Mesendoderm (in vitro differentiated cells): ENCODE results near the gene KCNAB1.

Experiments used
- DNase-seq: peaks from one replicate; pipeline ENCODE4 v3.0.0; 2013
- H2AK5ac ChIP-seq: 2 replicates; pipeline ENCODE4 v1.6.1; 2013; ENCODE audit warnings: low read length, inconsistent platforms
- H2BK120ac ChIP-seq: 2 replicates; pipeline ENCODE4 v1.6.1; 2013; ENCODE audit warnings: low read depth, mild to moderate bottlenecking, low read length, moderate library complexity, mixed read lengths
- H2BK15ac ChIP-seq: replicated peaks from 2 replicates; pipeline ENCODE4 v1.6.1; 2013; ENCODE audit warnings: low read depth, mild to moderate bottlenecking, moderate library complexity
- H2BK5ac ChIP-seq: 2 replicates; pipeline ENCODE4 v1.6.1; 2013; ENCODE audit warnings: low read length, inconsistent platforms
- H3K18ac ChIP-seq: 2 replicates; pipeline ENCODE4 v1.6.1; 2013; ENCODE audit warnings: mild to moderate bottlenecking, low read length, mixed read lengths
- H3K23ac ChIP-seq: one replicate; pipeline ENCODE4 v1.6.1; 2013; ENCODE audit warnings: low read length
- H3K27ac ChIP-seq: 2 replicates; pipeline ENCODE4 v1.5.1; 2013; ENCODE audit warnings: low read depth, mild to moderate bottlenecking, inconsistent platforms, low read length, moderate library complexity
- H3K27me3 ChIP-seq: 2 replicates; pipeline ENCODE4 v1.6.1; 2013; ENCODE audit warnings: low read length, control low read depth, mild to moderate bottlenecking, inconsistent platforms; ENCODE audit not compliant: insufficient read depth, poor library complexity
- H3K36me3 ChIP-seq: 2 replicates; pipeline ENCODE4 v1.6.1; 2013; ENCODE audit warnings: low read length, inconsistent platforms; ENCODE audit not compliant: control insufficient read depth, insufficient read depth
- H3K4ac ChIP-seq: one replicate; pipeline ENCODE4 v1.6.1; 2013; ENCODE audit warnings: low read depth, mild to moderate bottlenecking, low read length, moderate library complexity
- H3K4me1 ChIP-seq: 2 replicates; pipeline ENCODE4 v1.6.1; 2013; ENCODE audit warnings: low read depth, low read length, inconsistent platforms; ENCODE audit not compliant: control insufficient read depth
- H3K4me2 ChIP-seq: 2 replicates; pipeline ENCODE4 v1.6.1; 2013; ENCODE audit warnings: low read length
- H3K4me3 ChIP-seq: 2 replicates; pipeline ENCODE4 v1.5.1; 2013; ENCODE audit warnings: mild to moderate bottlenecking, low read length
- H3K56ac ChIP-seq: one replicate; pipeline ENCODE4 v1.6.1; 2013; ENCODE audit warnings: low read length
- H3K79me1 ChIP-seq: 2 replicates; pipeline ENCODE4 v1.6.1; 2013; ENCODE audit warnings: low read length, inconsistent platforms
- H3K79me2 ChIP-seq: 2 replicates; pipeline ENCODE4 v1.6.1; 2013; ENCODE audit warnings: mild to moderate bottlenecking, low read length; ENCODE audit not compliant: control insufficient read depth, insufficient read depth
- H3K9ac ChIP-seq: 2 replicates; pipeline ENCODE4 v1.6.1; 2013; ENCODE audit warnings: low read length, inconsistent platforms
- H4K5ac ChIP-seq: one replicate; pipeline ENCODE4 v1.6.1; 2013; ENCODE audit warnings: low read length
- H4K8ac ChIP-seq: one replicate; pipeline ENCODE4 v1.6.1; 2013; ENCODE audit warnings: low read depth, mild to moderate bottlenecking, control low read depth, low read length, moderate library complexity
- WGBS: extraction: QIAGEN DNeasy Blood & Tissue Kit; methylation state at CpG from one replicate; pipeline ENCODE4 v1.1.7; 2013; ENCODE audit warnings: low lambda C conversion rate, missing lambda C conversion rate; ENCODE audit not compliant: insufficient coverage; ENCODE audit errors: extremely low coverage; 5-methylcytosine and 5-hydroxymethylcytosine counted together

KCNAB1 gene

GRCh38 chr3:156576651-156577348 is 456.4 kb downstream of the KCNAB1 start:
- Histone ChIP-seq H3K4ac (no peak overlapping the region), H3K4me1 (no peaks in the 10 kb centered on the region), H2BK120ac (no peak overlapping the region), H3K56ac (no peak overlapping the region), H3K4me3 (no peak overlapping the region), H2BK5ac (no peak overlapping the region), H3K4me2 (no peak overlapping the region), H3K23ac (no peak overlapping the region), H3K79me2 (no peaks in the 10 kb centered on the region), H3K27me3 (no peaks in the 10 kb centered on the region), H3K79me1 (no peaks in the 10 kb centered on the region), H4K8ac (no peak overlapping the region), H2BK15ac (no peak overlapping the region), H3K18ac (no peak overlapping the region), H3K27ac (no peak overlapping the region), H2AK5ac (no peak overlapping the region), H3K9ac (no peak overlapping the region), H4K5ac (no peak overlapping the region), H3K36me3 (no peaks in the 10 kb centered on the region)
- WGBS = no CpG with 5 or more reads among the region's 2 CpGs
- no peak for DNase-seq

GRCh38 chr3:156577736-156578135 is 457.4 kb downstream of the KCNAB1 start:
- no peak overlapping the region for H3K18ac ChIP-seq
- no peak overlapping the region for H4K5ac ChIP-seq
- H2BK120ac ChIP-seq = no peak overlapping the region
- no peak for DNase-seq
- H3K79me2 ChIP-seq = no peaks in the 10 kb centered on the region
- H3K9ac ChIP-seq = no peak overlapping the region
- no peak overlapping the region for H3K27ac ChIP-seq
- H3K79me1 ChIP-seq = no peaks in the 10 kb centered on the region
- H3K23ac ChIP-seq = no peak overlapping the region
- H4K8ac ChIP-seq = no peak overlapping the region
- no peaks in the 10 kb centered on the region for H3K4me1 ChIP-seq
- H3K4me2 ChIP-seq = no peak overlapping the region
- H3K56ac ChIP-seq = no peak overlapping the region
- no peaks in the 10 kb centered on the region for H3K27me3 ChIP-seq
- H2BK5ac ChIP-seq = no peak overlapping the region
- no peaks in the 10 kb centered on the region for H3K36me3 ChIP-seq
- no peak overlapping the region for H2AK5ac ChIP-seq
- no peak overlapping the region for H3K4ac ChIP-seq
- H2BK15ac ChIP-seq = no peak overlapping the region
- no peak overlapping the region for H3K4me3 ChIP-seq

GRCh38 chr3:156579427-156579851 is 459.1 kb downstream of the KCNAB1 start:
- no peak overlapping the region for H2AK5ac ChIP-seq
- no peak overlapping the region for H4K8ac ChIP-seq
- no peaks in the 10 kb centered on the region for H3K79me2 ChIP-seq
- no peak overlapping the region for H2BK120ac ChIP-seq
- no peaks in the 10 kb centered on the region for H3K79me1 ChIP-seq
- H3K56ac ChIP-seq = no peak overlapping the region
- no peaks in the 10 kb centered on the region for H3K4me1 ChIP-seq
- no peak overlapping the region for H2BK15ac ChIP-seq
- H3K4me2 ChIP-seq = no peak overlapping the region
- WGBS = no CpG with 5 or more reads among the region's 2 CpGs
- no peak overlapping the region for H3K9ac ChIP-seq
- no peak for DNase-seq
- no peak overlapping the region for H3K4ac ChIP-seq
- H3K18ac ChIP-seq = no peak overlapping the region
- H2BK5ac ChIP-seq = no peak overlapping the region
- no peak overlapping the region for H3K27ac ChIP-seq
- no peaks in the 10 kb centered on the region for H3K36me3 ChIP-seq
- no peak overlapping the region for H3K4me3 ChIP-seq
- H4K5ac ChIP-seq = no peak overlapping the region
- H3K23ac ChIP-seq = no peak overlapping the region
- H3K27me3 ChIP-seq = no peaks in the 10 kb centered on the region

GRCh38 chr3:156581033-156581432 is 460.7 kb downstream of the KCNAB1 start:
- no peak overlapping the region for H3K4me2 ChIP-seq
- no peak overlapping the region for H2BK120ac ChIP-seq
- WGBS = no CpG with 5 or more reads among the region's 4 CpGs
- H3K18ac ChIP-seq = no peak overlapping the region
- H3K79me1 ChIP-seq = no peaks in the 10 kb centered on the region
- H3K4ac ChIP-seq = no peak overlapping the region
- no peaks in the 10 kb centered on the region for H3K4me1 ChIP-seq
- no peak overlapping the region for H4K8ac ChIP-seq
- no peaks in the 10 kb centered on the region for H3K79me2 ChIP-seq
- no peak overlapping the region for H3K9ac ChIP-seq
- H4K5ac ChIP-seq = no peak overlapping the region
- H2BK5ac ChIP-seq = no peak overlapping the region
- H3K4me3 ChIP-seq = no peak overlapping the region
- no peak overlapping the region for H3K23ac ChIP-seq
- no peak for DNase-seq
- no peak overlapping the region for H3K56ac ChIP-seq
- H3K27me3 ChIP-seq = no peaks in the 10 kb centered on the region
- H2BK15ac ChIP-seq = no peak overlapping the region
- H3K27ac ChIP-seq = no peak overlapping the region
- H2AK5ac ChIP-seq = no peak overlapping the region
- no peaks in the 10 kb centered on the region for H3K36me3 ChIP-seq

- Histone ChIP-seq H2BK15ac (no peak overlapping the region), H3K79me2 (no peaks in the 10 kb centered on the region), H3K18ac (no peak overlapping the region), H2BK120ac (no peak overlapping the region), H3K23ac (no peak overlapping the region), H3K4me3 (no peak overlapping the region), H3K4me1 (no peaks in the 10 kb centered on the region), H2AK5ac (no peak overlapping the region), H3K27ac (no peak overlapping the region), H2BK5ac (no peak overlapping the region), H3K27me3 (no peaks in the 10 kb centered on the region), H3K4me2 (no peak overlapping the region), H3K4ac (no peak overlapping the region), H3K56ac (no peak overlapping the region), H3K36me3 (no peaks in the 10 kb centered on the region), H4K8ac (no peak overlapping the region), H3K9ac (no peak overlapping the region), H3K79me1 (no peaks in the 10 kb centered on the region), H4K5ac (no peak overlapping the region)
- no peak for DNase-seq
These were observed 461.6 kb downstream of the KCNAB1 start for GRCh38 chr3:156581954-156582353.

- Histone ChIP-seq H4K8ac (no peak overlapping the region), H3K23ac (no peak overlapping the region), H3K4me1 (no peaks in the 10 kb centered on the region), H3K27ac (no peak overlapping the region), H3K79me2 (no peaks in the 10 kb centered on the region), H3K18ac (no peak overlapping the region), H3K4me2 (no peak overlapping the region), H3K4ac (no peak overlapping the region), H3K9ac (no peak overlapping the region), H2BK5ac (no peak overlapping the region), H2BK15ac (no peak overlapping the region), H3K27me3 (no peaks in the 10 kb centered on the region), H3K79me1 (no peaks in the 10 kb centered on the region), H3K56ac (no peak overlapping the region), H2BK120ac (no peak overlapping the region), H3K36me3 (no peaks in the 10 kb centered on the region), H4K5ac (no peak overlapping the region), H2AK5ac (no peak overlapping the region), H3K4me3 (no peak overlapping the region)
- DNase-seq = no peak
- WGBS = no CpG with 5 or more reads among the region's 4 CpGs
These were observed 462.3 kb downstream of the KCNAB1 start for GRCh38 chr3:156582532-156583183.
